ENCODE data around the gene EPS15.

GRCh38 chr1:51561702-51562101 is 42.6 kb upstream of the EPS15 start:
- TF ChIP-seq NR3C1 (CRISPR knock-in tag; IDR thresholded peaks at IDR 0.05) (no peak), PML (IDR thresholded peaks at IDR 0.05; ENCODE audit: low read length) (no peak), RBM22 (IDR thresholded peaks at IDR 0.05; ENCODE audit: low read depth, low read length, poor library complexity, severe bottlenecking) (no peak), POLR2AphosphoS5 (IDR thresholded peaks at IDR 0.05; ENCODE audit: control insufficient read depth, insufficient read depth, low read depth, low read length) (no peak), MCM2 (IDR thresholded peaks at IDR 0.05; ENCODE audit: low read depth) (no peak), TCF3 (CRISPR knock-in tag; IDR thresholded peaks at IDR 0.05) (no peak), RFX5 (IDR thresholded peaks at IDR 0.05; ENCODE audit: low read depth, low read length) (no peak), MXI1 (IDR thresholded peaks at IDR 0.05; ENCODE audit: low read depth, low read length) (no peak), CTCF (IDR thresholded peaks at IDR 0.05 in 2 of 3, conservative IDR thresholded peaks at IDR 0.05 in 1 of 3; ENCODE audit: insufficient read depth in 2 of 3, low read depth in 1 of 3, low read length in 3 of 3) (no peak), SMARCA4 (IDR thresholded peaks at IDR 0.05) (no peak), TAF1 (IDR thresholded peaks at IDR 0.05; ENCODE audit: control insufficient read depth, extremely low read depth, insufficient read depth, low read length, severe bottlenecking) (no peak), SP2 (IDR thresholded peaks at IDR 0.05; ENCODE audit: extremely low read depth, low read depth, low read length, poor library complexity, severe bottlenecking) (no peak), HDAC6 (IDR thresholded peaks at IDR 0.05; ENCODE audit: low read depth, low read length) (no peak), EZH2 (IDR thresholded peaks at IDR 0.05; ENCODE audit: borderline replicate concordance, low read depth, low read length) (no peak)

Measured in K562 (cell line).